Upper lobe of left lung (tissue), 6 donors: ENCODE data around the gene MAGED1. TPM values are rescaled to one million over a fixed set of nuclear protein-coding genes. Genes with fewer than 3 reads are reported as not detected.

Experiments
- ATAC-seq, 2 donors: fragments of 200-7000 bp; cut with Tn5 transposase; one replicate each; pipeline ENCODE4 v1.9.1; 2022; ENCODE audit warnings: mild to moderate bottlenecking in 2 of 2, moderate library complexity in 2 of 2; ENCODE audit not compliant: low FRiP score in 2 of 2
- DNase-seq, 2 donors: peaks; one replicate each; pipeline ENCODE4 v3.0.0-alpha.2; 2019 to 2020
- H3K27ac ChIP-seq, 4 donors: fragments of 200-600 bp; sonication (generic); one replicate each; pipeline ENCODE4 v1.5.1; 2016 to 2019
- H3K27me3 ChIP-seq, 4 donors: fragments of 200-600 bp; sonication (generic); one replicate each; pipeline ENCODE4 v1.5.1; 2017 to 2019
- H3K36me3 ChIP-seq, 4 donors: fragments of 200-600 bp; sonication (generic); one replicate each; pipeline ENCODE4 v1.5.1; 2016 to 2019
- H3K4me1 ChIP-seq, 4 donors: fragments of 200-600 bp; sonication (generic); one replicate each; pipeline ENCODE4 v1.5.1; 2018 to 2019
- H3K4me3 ChIP-seq, 4 donors: fragments of 200-600 bp; sonication (generic); one replicate each; pipeline ENCODE4 v1.5.1; 2017 to 2019; ENCODE audit warnings: mild to moderate bottlenecking in 2 of 4, moderate library complexity in 1 of 4
- H3K9me3 ChIP-seq, 4 donors: fragments of 200-600 bp; sonication (generic); one replicate each; pipeline ENCODE4 v1.5.1; 2018 to 2019
- CTCF ChIP-seq, 6 experiments: fragments of 450-650 bp in 4 of 6; fragments of 200-600 bp in 2 of 6; sonication (generic) in 2 of 6; IDR thresholded peaks; one replicate each; pipeline ENCODE4 v1.5.1; 2016 to 2019; ENCODE audit warnings: antibody characterized with exemption in 6 of 6
- EP300 ChIP-seq, 4 donors: sonication (generic); formaldehyde crosslinking; IDR thresholded peaks; one replicate each; pipeline ENCODE4 v1.5.1; 2017; ENCODE audit warnings: antibody characterized with exemption in 4 of 4, control low read depth in 2 of 4
- POLR2A ChIP-seq, 4 donors: fragments of 450-650 bp; IDR thresholded peaks; one replicate each; pipeline ENCODE4 v1.5.1; 2016 to 2017; ENCODE audit warnings: antibody characterized with exemption in 4 of 4, mild to moderate bottlenecking in 2 of 4
- POLR2AphosphoS5 ChIP-seq, 2 donors: sonication (generic); formaldehyde crosslinking; IDR thresholded peaks; one replicate each; pipeline ENCODE4 v1.5.1; 2017; ENCODE audit warnings: antibody characterized with exemption in 2 of 2
- WGBS, 2 donors: methylation state at CpG; one replicate each; pipeline ENCODE4 v1.1.5; 2017 to 2018; 5-methylcytosine and 5-hydroxymethylcytosine counted together
- total RNA-seq, 6 donors: library from RNA; depleted of rRNA in 4 of 6; stranded (reverse); fragments of >200 nt in 4 of 6; gene quantifications; one replicate each; pipeline versions ENCODE4 v1.1.0 to v1.2.1, GENCODE V29; 2016 to 2021
- donor health status: DM: no; HTN: no; CAD: no; lungs with moderate emphysema.
- donor health status: DM: no; HTN: yes; CAD: no; lungs with severe emphysema.

Gene MAGED1
- total RNA-seq, 6 donors from 2014 or later: 25.1 to 72.8 (median 65.7) TPM

GRCh38 chrX:51852621-51853020, 40.8 kb upstream of the MAGED1 start:
- H3K4me3 ChIP-seq: no peak overlapping the region
- H3K4me1 ChIP-seq: no peaks in the 10 kb centered on the region
- TF ChIP-seq POLR2AphosphoS5 (IDR thresholded peaks at IDR 0.05) (no peak), POLR2A (IDR thresholded peaks at IDR 0.05) (no peak), EP300 (IDR thresholded peaks at IDR 0.05) (no peak), CTCF (IDR thresholded peaks at IDR 0.05) (no peak)
- ATAC-seq (no peak), DNase-seq (no peak)
- no peaks in the 10 kb centered on the region for H3K27me3 ChIP-seq
- WGBS, 2 donors: 59 to 96% methylated on average over 3 of the region's 3 CpGs
- no peak overlapping the region for H3K27ac ChIP-seq
- peaks cover 0 to 12% (median 0%) of the 10 kb centered on the region in 4 donors for H3K9me3 ChIP-seq
- H3K36me3 ChIP-seq: no peaks in the 10 kb centered on the region

- H3K27me3 ChIP-seq: no peaks in the 10 kb centered on the region
- 29 to 56% methylated on average over 1 of the region's 1 CpG for WGBS, 2 donors
- H3K36me3 ChIP-seq: no peaks in the 10 kb centered on the region
- ATAC-seq (no peak), DNase-seq (no peak)
- H3K4me1 ChIP-seq: no peaks in the 10 kb centered on the region
- H3K4me3 ChIP-seq: no peak overlapping the region
- peaks cover 0 to 18% (median 0%) of the 10 kb centered on the region in 4 donors for H3K9me3 ChIP-seq
- no peak for TF ChIP-seq POLR2A (IDR thresholded peaks at IDR 0.05)
- TF ChIP-seq POLR2AphosphoS5 (IDR thresholded peaks at IDR 0.05): no peak
- TF ChIP-seq EP300 (IDR thresholded peaks at IDR 0.05): no peak
- TF ChIP-seq CTCF (IDR thresholded peaks at IDR 0.05): no peak
- no peak overlapping the region for H3K27ac ChIP-seq
These were observed 40.2 kb upstream of the MAGED1 start for GRCh38 chrX:51853251-51853650.

GRCh38 chrX:51855698-51856097, 37.7 kb upstream of the MAGED1 start:
- Histone ChIP-seq H3K27ac (no peak overlapping the region), H3K36me3 (no peaks in the 10 kb centered on the region), H3K4me1 (no peaks in the 10 kb centered on the region), H3K4me3 (no peak overlapping the region), H3K9me3 (peaks cover 0 to 20% (median 0%) of the 10 kb centered on the region in 4 donors), H3K27me3 (no peaks in the 10 kb centered on the region)
- DNase-seq (no peak), ATAC-seq (no peak)
- WGBS, 2 donors: 88 to 100% methylated on average over 8 of the region's 8 CpGs
- no peak for TF ChIP-seq POLR2A (IDR thresholded peaks at IDR 0.05)

GRCh38 chrX:51857159-51857733, 36.2 kb upstream of the MAGED1 start:
- DNase-seq (no peak), ATAC-seq (no peak)
- no peaks in the 10 kb centered on the region for H3K27me3 ChIP-seq
- H3K4me1 ChIP-seq: no peaks in the 10 kb centered on the region
- H3K9me3 ChIP-seq: peaks cover 0 to 20% (median 0%) of the 10 kb centered on the region in 4 donors
- no peak overlapping the region for H3K27ac ChIP-seq
- TF ChIP-seq POLR2A (IDR thresholded peaks at IDR 0.05) (no peak), EP300 (IDR thresholded peaks at IDR 0.05) (no peak), POLR2AphosphoS5 (IDR thresholded peaks at IDR 0.05) (no peak), CTCF (IDR thresholded peaks at IDR 0.05) (no peak)
- WGBS, 2 donors: 97 to 100% methylated on average over 1 of the region's 1 CpG
- H3K36me3 ChIP-seq: no peaks in the 10 kb centered on the region
- H3K4me3 ChIP-seq: no peak overlapping the region

- WGBS, 2 donors: 12 to 24% methylated on average over 2 of the region's 2 CpGs
- H3K27me3 ChIP-seq: no peaks in the 10 kb centered on the region
- no peaks in the 10 kb centered on the region for H3K4me1 ChIP-seq
- DNase-seq (no peak), ATAC-seq (no peak)
- no peaks in the 10 kb centered on the region for H3K36me3 ChIP-seq
- H3K27ac ChIP-seq: no peak overlapping the region
- no peak for TF ChIP-seq EP300 (IDR thresholded peaks at IDR 0.05)
- TF ChIP-seq POLR2A (IDR thresholded peaks at IDR 0.05): no peak
- TF ChIP-seq POLR2AphosphoS5 (IDR thresholded peaks at IDR 0.05): no peak
- TF ChIP-seq CTCF (IDR thresholded peaks at IDR 0.05): peak in 1 of 6 experiments; percentile 11
- no peak overlapping the region for H3K4me3 ChIP-seq
- H3K9me3 ChIP-seq: peaks cover 0 to 20% (median 0%) of the 10 kb centered on the region in 4 donors
These were observed 32.7 kb upstream of the MAGED1 start for GRCh38 chrX:51860679-51861078.
